ENCODE measurements around the gene MGAT4C. TPM values are rescaled to one million over a fixed set of nuclear protein-coding genes. Genes with fewer than 3 reads are reported as not detected.
"Not testable (repeated sequence)": the region's sequence is repeated elsewhere in the genome, so short reads cannot be mapped to it uniquely, and the experiment has no call there.

MGAT4C gene
- total RNA-seq, 1 donor from 2014 or later: not detected

GRCh38 chr12:86138770-86139169 lies 117.4 kb downstream of the MGAT4C start:
- no peak overlapping the region for H3K9ac ChIP-seq
- H3K4me1 Mint-ChIP-seq: peaks cover 4% of the 10 kb centered on the region
- H3K4me3 ChIP-seq: no peak overlapping the region
- no peaks in the 10 kb centered on the region for H3K4me1 ChIP-seq
- H2AFZ ChIP-seq (replicated peaks): no peak overlapping the region
- no peaks in the 10 kb centered on the region for H3K9me3 ChIP-seq (ENCODE audit: low read depth)
- no peaks in the 10 kb centered on the region for H3K27me3 ChIP-seq
- no peaks in the 10 kb centered on the region for H3K36me3 ChIP-seq
- H3K36me3 Mint-ChIP-seq: no peaks in the 10 kb centered on the region
- H3K4me2 ChIP-seq: no peak overlapping the region
- no peak overlapping the region for H3K27ac Mint-ChIP-seq
- TF ChIP-seq EZH2phosphoT487 (IDR thresholded peaks at IDR 0.05) (no peak), EZH2 (IDR thresholded peaks at IDR 0.05) (no peak), CTCF (IDR thresholded peaks at IDR 0.05) (no peak)
- DNase-seq (ENCODE audit: low spot score): no peak
- H3K27me3 Mint-ChIP-seq (ENCODE audit: insufficient read depth, low read depth): no peaks in the 10 kb centered on the region
- no peak overlapping the region for H3K4me3 Mint-ChIP-seq
- H4K20me1 ChIP-seq (ENCODE audit: low read depth): no peaks in the 10 kb centered on the region
- H3K9me3 Mint-ChIP-seq: peaks cover 2% of the 10 kb centered on the region
- no peaks in the 10 kb centered on the region for H3F3A ChIP-seq (ENCODE audit: low read depth)
- H3K79me2 ChIP-seq (ENCODE audit: low read depth): no peaks in the 10 kb centered on the region
- H3K27ac ChIP-seq: no peak overlapping the region

DNA sequence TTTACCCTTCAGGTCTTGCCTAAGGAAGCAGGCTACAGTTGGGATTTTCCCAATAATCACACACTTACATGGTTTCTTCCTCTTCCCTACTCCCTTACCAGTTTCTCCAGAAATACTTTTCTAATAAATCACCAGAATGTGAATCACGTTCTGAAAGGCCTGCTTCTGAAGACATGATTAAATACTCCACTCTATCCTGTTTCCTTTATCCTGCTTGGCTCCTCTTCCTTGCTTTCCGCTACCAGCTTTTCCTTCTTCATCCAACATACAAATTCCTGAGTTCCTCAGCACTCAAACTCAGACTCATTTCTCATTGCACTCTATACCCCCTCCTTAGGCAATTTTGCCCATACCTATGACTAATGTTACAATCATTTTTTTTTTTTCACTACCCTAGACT lies 118.3 kb downstream of the MGAT4C start:
- no peaks in the 10 kb centered on the region for H3K79me2 ChIP-seq (ENCODE audit: low read depth)

DNA sequence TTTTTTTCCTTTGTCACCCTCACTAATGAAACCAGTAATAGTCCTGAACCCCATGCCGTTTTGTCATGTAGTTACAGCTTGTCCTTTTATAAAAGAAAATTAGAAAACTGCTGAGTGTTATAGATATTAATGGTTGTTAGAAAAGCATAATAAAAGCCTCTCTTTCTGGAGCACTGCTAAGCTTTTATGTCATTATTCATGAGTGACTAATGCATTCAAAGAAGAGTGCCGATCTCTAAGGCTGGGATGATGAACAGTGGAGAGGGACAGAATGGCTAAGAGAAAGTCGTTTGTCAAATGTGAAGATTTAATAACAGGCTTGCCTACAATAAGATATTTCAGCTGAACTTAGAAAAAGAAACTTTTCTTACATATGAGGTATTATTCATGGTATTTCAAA lies 121.6 kb downstream of the MGAT4C start:
- H3K4me3 ChIP-seq: no peak overlapping the region
- no peak for TF ChIP-seq CTCF (IDR thresholded peaks at IDR 0.05)
- no peak for TF ChIP-seq EZH2phosphoT487 (IDR thresholded peaks at IDR 0.05)
- TF ChIP-seq EZH2 (IDR thresholded peaks at IDR 0.05): no peak
- no peaks in the 10 kb centered on the region for H3K79me2 ChIP-seq (ENCODE audit: low read depth)
- H4K20me1 ChIP-seq (ENCODE audit: low read depth): no peaks in the 10 kb centered on the region
- no peaks in the 10 kb centered on the region for H3K4me1 ChIP-seq
- Mint-ChIP-seq H3K9me3 (peaks cover 2% of the 10 kb centered on the region), H3K27ac (no peak overlapping the region), H3K4me3 (no peak overlapping the region), H3K36me3 (no peaks in the 10 kb centered on the region), H3K27me3 (ENCODE audit: insufficient read depth, low read depth) (peaks cover 2% of the 10 kb centered on the region), H3K4me1 (peaks cover 7% of the 10 kb centered on the region)
- H2AFZ ChIP-seq (replicated peaks): no peak overlapping the region
- H3F3A ChIP-seq (ENCODE audit: low read depth): no peaks in the 10 kb centered on the region
- DNase-seq (ENCODE audit: low spot score): no peak
- no peaks in the 10 kb centered on the region for H3K36me3 ChIP-seq
- no peak overlapping the region for H3K4me2 ChIP-seq
- no peaks in the 10 kb centered on the region for H3K9me3 ChIP-seq (ENCODE audit: low read depth)
- no peak overlapping the region for H3K9ac ChIP-seq
- no peaks in the 10 kb centered on the region for H3K27me3 ChIP-seq
- no peak overlapping the region for H3K27ac ChIP-seq

More for the DNA sequence above, 118.3 kb downstream of the MGAT4C start:
- H3K27me3 Mint-ChIP-seq (ENCODE audit: insufficient read depth, low read depth): no peaks in the 10 kb centered on the region
- H3K4me1 Mint-ChIP-seq: peaks cover 4% of the 10 kb centered on the region
- no peaks in the 10 kb centered on the region for H4K20me1 ChIP-seq (ENCODE audit: low read depth)
- H3K36me3 ChIP-seq: no peaks in the 10 kb centered on the region
- no peak overlapping the region for H3K9ac ChIP-seq
- H3K4me1 ChIP-seq: no peaks in the 10 kb centered on the region
- H3K9me3 ChIP-seq (ENCODE audit: low read depth): no peaks in the 10 kb centered on the region
- DNase-seq (ENCODE audit: low spot score): no peak
- no peaks in the 10 kb centered on the region for H3F3A ChIP-seq (ENCODE audit: low read depth)
- H3K27me3 ChIP-seq: no peaks in the 10 kb centered on the region
- H3K4me3 Mint-ChIP-seq: no peak overlapping the region
- H3K4me2 ChIP-seq: no peak overlapping the region
- H3K4me3 ChIP-seq: no peak overlapping the region
- H3K27ac Mint-ChIP-seq: no peak overlapping the region
- H2AFZ ChIP-seq (replicated peaks): peak overlapping the region; percentile 23
- H3K36me3 Mint-ChIP-seq: no peaks in the 10 kb centered on the region
- H3K27ac ChIP-seq: no peak overlapping the region
- TF ChIP-seq EZH2 (IDR thresholded peaks at IDR 0.05): no peak
- no peak for TF ChIP-seq CTCF (IDR thresholded peaks at IDR 0.05)
- TF ChIP-seq EZH2phosphoT487 (IDR thresholded peaks at IDR 0.05): no peak
- peaks cover 2% of the 10 kb centered on the region for H3K9me3 Mint-ChIP-seq

DNA sequence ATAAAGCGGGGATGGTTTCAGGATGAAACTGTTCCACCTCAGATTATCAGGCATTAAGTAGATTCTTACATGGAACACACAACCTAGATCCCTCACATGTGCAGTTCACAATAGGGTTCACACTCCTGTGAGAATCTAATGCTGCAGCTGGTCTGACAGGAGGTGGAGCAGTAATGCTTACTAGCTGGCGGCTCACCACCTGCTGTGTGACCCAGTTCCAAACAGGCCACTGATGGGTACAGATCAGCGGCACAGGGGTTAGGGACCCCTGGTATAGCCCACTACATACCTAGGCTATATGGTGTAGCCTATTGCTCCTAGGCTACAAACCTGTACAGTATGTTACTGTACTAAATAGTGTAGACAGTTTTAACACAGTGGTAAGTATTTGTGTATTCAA lies 129.3 kb downstream of the MGAT4C start:
- not testable (repeated sequence) for H3K27ac Mint-ChIP-seq, H3K4me3 ChIP-seq
- DNase-seq (ENCODE audit: low spot score): peak; percentile 17

More for the DNA sequence above, 129.3 kb downstream of the MGAT4C start:
- not testable (repeated sequence) for H4K20me1 ChIP-seq (ENCODE audit: low read depth); H3K9me3 Mint-ChIP-seq; H3K27me3 Mint-ChIP-seq (ENCODE audit: insufficient read depth, low read depth); H3K4me1 Mint-ChIP-seq; H3K27ac ChIP-seq; H3K4me1 ChIP-seq; H3F3A ChIP-seq (ENCODE audit: low read depth); H2AFZ ChIP-seq (replicated peaks); H3K36me3 ChIP-seq; H3K9me3 ChIP-seq (ENCODE audit: low read depth); H3K79me2 ChIP-seq (ENCODE audit: low read depth); H3K36me3 Mint-ChIP-seq; H3K4me3 Mint-ChIP-seq; H3K4me2 ChIP-seq; H3K9ac ChIP-seq; H3K27me3 ChIP-seq
